Caco-2 (cell line): ENCODE data around the gene CNBD2. TPM values are rescaled to one million over a fixed set of nuclear protein-coding genes. Genes with fewer than 3 reads are reported as not detected.
A peak's percentile ranks its signal among the peaks of the same experiment; 100 is the strongest.
"Not testable (repeated sequence)": the region's sequence is repeated elsewhere in the genome, so short reads cannot be mapped to it uniquely, and the experiment has no call there.

Experiments
- BruUV-seq: library from RNA; stranded (reverse); fragments of 400-500 nt; replicated peaks from 2 replicates; lab custom pipeline; 2021; lab: Mats Ljungman, UMichigan
- CTCF ChIA-PET: fragments of 300-600 bp; sonication (Branson Sonifier 250); formaldehyde crosslinking; loops from one replicate; lab custom pipeline; 2022; ENCODE audit warnings: antibody characterized with exemption; lab: Charles Lee
- POLR2A ChIA-PET: fragments of 300-600 bp; sonication (Branson Sonifier 250); formaldehyde crosslinking; loops from one replicate; lab custom pipeline; 2022; ENCODE audit warnings: antibody characterized with exemption; lab: Charles Lee
- DNase-seq, 2 experiments: peaks; one replicate each; pipeline versions ENCODE4 v3.0.0 to v3.0.0-alpha.2; 2020 to 2022
- H3K27me3 ChIP-seq: replicated peaks from 2 replicates; pipeline ENCODE4 v1.6.0; 2011; ENCODE audit warnings: low read length; ENCODE audit not compliant: control insufficient read depth, insufficient read depth
- H3K36me3 ChIP-seq: 2 replicates; pipeline ENCODE4 v1.5.1; 2011; ENCODE audit warnings: low read length; ENCODE audit not compliant: control insufficient read depth, insufficient read depth
- H3K4me1 ChIP-seq: fragments of 250-450 bp; sonication (Bioruptor Pico); 2 replicates; pipeline ENCODE4 v1.5.1; 2020; ENCODE audit warnings: mild to moderate bottlenecking
- H3K4me3 ChIP-seq: 2 replicates; pipeline ENCODE4 v1.5.1; 2011; ENCODE audit warnings: low read depth, mild to moderate bottlenecking, control low read depth, low read length
- H3K9me3 ChIP-seq: fragments of 250-450 bp; sonication (Bioruptor Pico); 2 replicates; pipeline ENCODE4 v1.5.1; 2020; ENCODE audit warnings: mild to moderate bottlenecking, moderate library complexity
- H3K27ac Mint-ChIP-seq: one replicate; pipeline ENCODE4 v1.8.0; 2022; ENCODE audit warnings: mixed read lengths; ENCODE audit not compliant: unreplicated experiment
- H3K27me3 Mint-ChIP-seq: one replicate; pipeline ENCODE4 v1.8.0; 2022; ENCODE audit warnings: mixed read lengths; ENCODE audit not compliant: insufficient read depth, unreplicated experiment
- H3K36me3 Mint-ChIP-seq: one replicate; pipeline ENCODE4 v1.8.0; 2022; ENCODE audit warnings: mild to moderate bottlenecking, mixed read lengths; ENCODE audit not compliant: insufficient read depth, unreplicated experiment
- H3K4me1 Mint-ChIP-seq: one replicate; pipeline ENCODE4 v1.8.0; 2022; ENCODE audit warnings: low read depth, mixed read lengths; ENCODE audit not compliant: unreplicated experiment
- H3K4me3 Mint-ChIP-seq: one replicate; pipeline ENCODE4 v1.8.0; 2022; ENCODE audit warnings: mild to moderate bottlenecking, moderate library complexity, mixed read lengths; ENCODE audit not compliant: unreplicated experiment
- H3K9me3 Mint-ChIP-seq: one replicate; pipeline ENCODE4 v1.8.0; 2022; ENCODE audit warnings: mixed read lengths; ENCODE audit not compliant: unreplicated experiment
- CTCF ChIP-seq, 2 experiments: fragments of 200-600 bp in 1 of 2; IDR thresholded peaks; 1 replicate in 1 of 2; 2 replicates in 1 of 2; pipeline versions ENCODE4 v1.5.1 to v1.8.0; 2011 to 2022; ENCODE audit warnings: antibody characterized with exemption in 1 of 2, control low read depth in 1 of 2, inconsistent platforms in 1 of 2, low read depth in 1 of 2, low read length in 1 of 2, mild to moderate bottlenecking in 1 of 2, moderate library complexity in 1 of 2; ENCODE audit not compliant: insufficient read depth in 1 of 2, severe bottlenecking in 1 of 2, unreplicated experiment in 1 of 2
- intact Hi-C: fragments of 100-400 bp; cut with micrococcal nuclease; formaldehyde crosslinking; loops from one replicate; pipeline ENCODE4 v1.10.0; 2022; ENCODE audit not compliant: unreplicated experiment
- total RNA-seq: library from RNA; stranded (reverse); gene quantifications from 2 replicates; pipeline ENCODE4 v1.2.3, GENCODE V29; 2022

Gene CNBD2
- total RNA-seq, 1 experiment from 2014 or later: 9.1 TPM

- H3K36me3 ChIP-seq: no peaks in the 10 kb centered on the region
- DNase-seq: no peak
Measured at GRCh38 chr20:35954907-35955251, 13.5 kb upstream of the CNBD2 start.

DNA sequence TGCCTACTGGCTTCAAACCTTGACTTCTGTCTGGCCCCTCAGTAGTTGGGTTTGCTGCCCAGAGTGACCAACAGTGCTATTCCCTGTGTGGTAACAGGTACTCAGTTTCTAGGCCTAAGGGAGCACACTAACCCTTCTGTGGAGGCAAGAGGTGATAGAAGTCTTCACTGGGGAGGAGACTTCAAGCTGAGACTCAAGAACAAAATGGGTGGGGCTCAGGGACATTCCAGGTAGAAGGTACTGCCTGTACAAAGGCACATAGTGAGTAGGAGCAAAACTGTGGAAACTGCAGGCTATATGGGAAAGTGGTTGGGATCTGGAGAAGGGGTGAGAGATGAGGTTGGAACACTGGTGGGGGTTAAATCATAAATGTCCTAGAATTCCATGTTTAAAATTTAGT lies 11.8 kb upstream of the CNBD2 start:
- Histone ChIP-seq H3K9me3 (peaks cover 6% of the 10 kb centered on the region; the same call in 1 of the 2 replicates), H3K36me3 (no peaks in the 10 kb centered on the region), H3K27me3 (no peaks in the 10 kb centered on the region), H3K4me3 (no peak overlapping the region), H3K4me1 (peaks cover 22% of the 10 kb centered on the region)
- Mint-ChIP-seq H3K4me3 (no peak overlapping the region), H3K9me3 (peaks cover 13% of the 10 kb centered on the region), H3K36me3 (peaks cover 33% of the 10 kb centered on the region), H3K4me1 (peaks cover 16% of the 10 kb centered on the region), H3K27ac (no peak overlapping the region), H3K27me3 (peaks cover 5% of the 10 kb centered on the region)
- TF ChIP-seq CTCF (IDR thresholded peaks at IDR 0.05; ENCODE audit: insufficient read depth in 1 of 2, low read depth in 1 of 2, low read length in 1 of 2, severe bottlenecking in 1 of 2, unreplicated experiment in 1 of 2): no peak
- ChIA-PET CTCF (no interaction called here), POLR2A (interaction anchor here (0.7 kb wide), 1 partner anchor 214 kb away, joined by 3 read pairs; no protein-coding TSS in a partner anchor)
- BruUV-seq: no TSS peak
- DNase-seq: peak in 1 of 2 experiments; percentile 31
- intact Hi-C loops: loop anchor here (10.0 kb wide), 1 partner anchor 492 kb away; no protein-coding TSS in a partner anchor

More at GRCh38 chr20:35954907-35955251, 13.5 kb upstream of the CNBD2 start:
- Mint-ChIP-seq H3K9me3 (peaks cover 13% of the 10 kb centered on the region), H3K27me3 (no peaks in the 10 kb centered on the region), H3K36me3 (peaks cover 34% of the 10 kb centered on the region), H3K4me1 (peaks cover 9% of the 10 kb centered on the region), H3K27ac (peak overlapping the region; percentile 96), H3K4me3 (peak overlapping the region; percentile 88)
- BruUV-seq: TSS peak; percentile 93
- peaks cover 22% of the 10 kb centered on the region for H3K4me1 ChIP-seq
- peak overlapping the region; percentile 86 for H3K4me3 ChIP-seq
- H3K27me3 ChIP-seq: no peaks in the 10 kb centered on the region
- H3K9me3 ChIP-seq: peaks cover 6% of the 10 kb centered on the region; the same call in 1 of the 2 replicates
- intact Hi-C loops: loop anchor here (1.0 to 10.0 kb wide), 9 partner anchors 13 to 1078 kb away; partner anchors contain the start of genes ACSS2, CNBD2 and RBM39
- no peak for TF ChIP-seq CTCF (IDR thresholded peaks at IDR 0.05; ENCODE audit: insufficient read depth in 1 of 2, low read depth in 1 of 2, low read length in 1 of 2, severe bottlenecking in 1 of 2, unreplicated experiment in 1 of 2)
- POLR2A ChIA-PET: interaction anchor here (0.5 to 3.7 kb wide), 30 partner anchors 7 to 500 kb away, joined by 3 to 87 read pairs (median 5); partner anchors contain the start of genes AAR2, CEP250, CNBD2 and CPNE1
- CTCF ChIA-PET: interaction anchor here (0.5 to 3.8 kb wide), 51 partner anchors 8 to 965 kb away, joined by 3 to 54 read pairs (median 6); partner anchors contain the start of genes CNBD2, ERGIC3, PHF20 and RAB5IF

GRCh38 chr20:35959291-35959690 lies 9.1 kb upstream of the CNBD2 start:
- CTCF ChIA-PET, H3K27ac Mint-ChIP-seq: not testable (repeated sequence)

More at GRCh38 chr20:35959291-35959690, 9.1 kb upstream of the CNBD2 start:
- peaks cover 13% of the 10 kb centered on the region for H3K9me3 Mint-ChIP-seq
- H3K36me3 Mint-ChIP-seq, POLR2A ChIA-PET, H3K36me3 ChIP-seq, DNase-seq, H3K4me3 Mint-ChIP-seq, H3K9me3 ChIP-seq, H3K27me3 ChIP-seq, H3K4me1 ChIP-seq, H3K27me3 Mint-ChIP-seq, H3K4me1 Mint-ChIP-seq, H3K4me3 ChIP-seq, BruUV-seq: not testable (repeated sequence)
- intact Hi-C loops: loop anchor here (10.0 kb wide), 1 partner anchor 494 kb away; no protein-coding TSS in a partner anchor
